GM19240 (cell line): ENCODE results near the gene MRTFB.

Source experiments
- DNase-seq: peaks from one replicate; pipeline ENCODE4 v3.0.0; 2011; ENCODE audit warnings: low spot score; ENCODE audit not compliant: insufficient read length

The MRTFB gene

DNA sequence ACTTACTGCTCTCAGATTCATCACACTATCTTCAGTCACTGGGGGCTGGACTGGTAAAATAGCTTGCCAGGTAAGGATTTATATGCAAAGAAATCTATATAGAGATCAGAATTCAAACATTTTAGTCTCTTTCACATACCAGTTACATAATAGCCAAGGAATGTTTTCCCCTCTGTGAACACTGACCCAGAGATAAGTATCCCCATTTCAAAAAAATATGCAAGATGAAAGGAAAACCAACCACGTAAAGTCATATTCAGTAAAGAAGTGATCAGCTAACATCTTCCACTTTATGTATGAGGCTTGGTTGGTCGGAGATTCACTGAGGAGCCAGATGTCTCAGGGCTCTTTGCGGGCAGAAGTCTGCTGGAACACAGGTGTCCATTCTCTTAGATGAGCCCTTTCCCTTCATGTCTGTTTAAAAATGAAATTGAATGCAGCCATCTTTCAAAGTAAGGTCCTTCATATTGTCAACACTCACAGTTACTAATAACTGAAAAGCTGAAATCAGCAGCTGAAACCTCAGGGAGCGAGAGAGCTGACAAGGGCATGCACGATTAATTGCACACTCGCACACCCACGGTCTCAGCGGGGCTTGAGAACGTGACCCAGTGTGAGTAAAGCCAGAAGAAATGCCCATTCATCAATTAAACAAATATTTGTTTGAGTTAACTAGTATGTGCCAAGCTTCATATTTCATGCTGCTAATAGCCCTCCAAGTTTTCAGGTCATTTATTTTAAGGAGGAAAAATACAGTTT, 161.2 kb downstream of the MRTFB start:
- DNase-seq: no peak

DNA sequence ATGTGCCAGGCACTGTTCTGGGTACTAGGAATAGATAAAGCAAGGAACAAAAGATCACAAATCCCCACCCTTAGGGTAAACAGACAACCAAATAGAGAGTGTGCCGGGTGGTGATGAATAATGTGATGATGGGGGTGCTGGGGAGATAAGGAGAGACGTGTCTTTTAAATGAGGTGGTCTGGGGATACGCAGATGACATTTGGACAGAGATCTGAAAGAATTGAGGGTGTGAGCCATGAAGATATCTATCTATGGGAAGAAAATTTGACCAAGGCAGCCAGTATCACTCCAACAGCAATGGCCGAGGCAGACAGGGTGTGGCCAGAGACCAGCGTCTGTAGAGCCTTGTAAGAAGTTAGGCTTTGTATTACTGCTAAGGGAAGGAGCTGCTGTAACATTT, 165.3 kb downstream of the MRTFB start:
- no peak for DNase-seq

- DNase-seq: no peak
Measured at GRCh38 chr16:14238756-14239155, 167.6 kb downstream of the MRTFB start.

DNA sequence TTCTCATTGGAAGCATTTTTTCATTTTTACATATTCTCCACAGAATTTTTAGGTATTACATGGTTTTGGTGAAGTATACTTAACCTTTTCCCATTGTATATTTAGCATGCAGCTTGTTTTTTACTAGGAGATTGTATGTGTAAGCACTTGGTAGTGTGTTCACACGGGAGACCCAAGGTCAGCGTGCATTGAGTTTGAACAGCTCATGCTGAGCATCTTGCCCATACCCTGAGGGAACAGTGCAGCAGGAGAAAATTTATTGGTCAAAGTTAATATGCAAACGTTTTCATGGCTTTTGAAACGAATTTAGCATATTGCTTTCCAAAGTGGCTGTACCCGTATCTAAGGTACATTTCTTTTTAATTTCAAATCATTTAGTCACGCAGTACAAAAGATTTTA, 168.7 kb downstream of the MRTFB start:
- DNase-seq: no peak

DNA sequence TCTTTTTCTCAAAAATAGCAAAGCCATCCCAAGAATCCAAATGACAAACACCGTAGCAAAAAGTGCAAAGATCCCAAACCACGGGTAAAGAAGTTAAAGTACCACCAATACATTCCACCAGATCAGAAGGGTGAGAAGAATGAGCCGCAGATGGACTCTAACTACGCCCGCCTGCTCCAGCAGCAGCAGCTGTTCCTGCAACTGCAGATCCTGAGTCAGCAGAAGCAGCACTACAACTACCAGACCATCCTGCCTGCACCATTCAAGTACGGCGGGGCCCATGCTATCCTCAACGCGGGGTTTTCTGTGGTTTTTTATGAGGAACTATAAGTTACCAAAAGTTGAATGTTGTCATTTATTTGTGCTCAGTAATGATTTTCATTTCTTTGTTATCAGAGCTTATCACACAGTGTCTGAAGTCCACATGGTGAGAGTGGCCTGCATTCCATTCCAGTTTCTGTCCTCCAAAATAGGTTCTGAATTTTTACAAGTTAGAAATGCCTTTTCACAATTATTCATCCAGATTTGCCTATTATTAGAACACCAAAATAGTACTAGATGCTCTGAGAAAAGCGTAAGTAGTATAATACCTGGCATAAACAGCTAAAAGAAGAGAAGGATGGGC, 169.2 kb downstream of the MRTFB start:
- DNase-seq: no peak

DNA sequence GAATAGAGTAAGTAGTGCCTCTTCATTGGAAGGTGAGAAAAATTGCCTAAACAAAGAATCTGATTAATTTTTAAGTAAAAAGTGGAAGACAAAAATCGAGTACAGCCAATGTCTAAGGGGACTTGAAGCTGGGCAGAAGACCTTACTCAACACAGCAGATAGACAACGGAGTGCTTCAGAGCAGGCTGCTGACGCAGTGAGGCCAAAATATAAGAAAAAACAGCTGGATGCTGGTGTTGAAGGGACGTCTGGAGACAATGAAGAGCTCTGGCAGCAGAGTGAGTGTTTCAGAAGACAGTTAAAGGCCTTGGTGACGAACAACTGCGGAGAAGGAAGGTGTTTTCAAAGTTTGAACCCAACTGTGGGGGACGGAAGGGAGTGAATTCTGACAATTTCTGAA, 169.8 kb downstream of the MRTFB start:
- no peak for DNase-seq

GRCh38 chr16:14241631-14242030, 170.5 kb downstream of the MRTFB start:
- DNase-seq: no peak

GRCh38 chr16:14242769-14243168, 171.7 kb downstream of the MRTFB start:
- DNase-seq: no peak

GRCh38 chr16:14244196-14245010, 173.3 kb downstream of the MRTFB start:
- DNase-seq: no peak

DNA sequence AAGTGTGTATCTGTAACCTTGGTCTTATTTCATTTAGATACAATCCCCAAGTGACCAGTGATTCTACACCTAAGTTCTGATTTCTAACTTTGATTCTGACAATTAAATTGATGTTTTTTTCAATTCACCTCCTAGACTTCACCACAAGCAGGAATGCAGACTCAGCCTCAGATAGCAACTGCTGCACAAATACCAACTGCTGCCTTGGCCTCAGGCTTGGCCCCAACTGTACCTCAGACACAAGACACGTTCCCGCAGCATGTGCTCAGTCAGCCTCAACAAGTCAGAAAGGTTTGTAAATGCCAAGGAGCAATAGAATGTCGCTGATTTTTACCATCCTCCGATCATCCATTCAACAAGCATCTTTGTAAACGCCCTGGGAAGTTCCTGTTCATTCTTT, 177.7 kb downstream of the MRTFB start:
- DNase-seq: no peak

GRCh38 chr16:14249291-14250032, 178.3 kb downstream of the MRTFB start:
- DNase-seq: peak; percentile 10

DNA sequence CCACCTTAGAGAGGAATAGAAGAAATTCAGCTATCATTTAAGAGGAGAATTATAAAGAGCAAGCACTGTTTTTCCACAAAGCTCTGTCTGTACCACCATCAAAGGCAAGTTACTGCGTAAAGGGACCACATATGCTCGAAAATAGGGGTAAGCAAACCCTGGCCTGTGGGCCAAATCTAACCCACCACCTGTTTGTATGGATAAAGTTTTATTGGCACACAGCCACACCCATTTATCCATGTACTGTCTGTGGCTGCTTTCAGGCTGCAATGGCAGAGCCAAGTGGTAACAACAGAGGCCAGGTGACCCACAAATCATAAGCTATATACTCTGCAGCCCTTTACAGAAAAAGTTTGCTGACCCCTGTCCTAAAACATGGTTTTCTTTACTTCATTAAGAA, 180.3 kb downstream of the MRTFB start:
- DNase-seq: no peak

DNA sequence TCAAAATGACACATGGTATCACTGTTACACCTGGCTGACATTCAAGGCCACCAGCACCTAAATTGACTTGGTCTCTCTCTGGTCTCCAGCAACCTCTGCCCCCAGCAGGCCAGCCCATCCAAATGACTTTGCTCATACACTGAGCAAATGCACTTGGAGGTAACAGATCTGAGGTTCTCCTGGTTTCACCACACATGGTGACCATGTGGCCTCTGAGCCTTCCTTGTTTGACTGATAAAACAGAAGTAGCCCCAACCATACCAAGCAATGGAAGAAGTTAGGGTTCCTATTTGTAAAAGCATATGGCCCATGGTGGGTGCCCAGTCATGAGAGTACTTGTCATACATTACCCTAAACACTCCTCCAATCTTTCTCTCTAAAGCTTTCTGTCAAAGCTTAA, 181.7 kb downstream of the MRTFB start:
- no peak for DNase-seq

- no peak for DNase-seq
Measured at GRCh38 chr16:14263011-14263410, 191.9 kb downstream of the MRTFB start.

- DNase-seq: no peak
Measured at GRCh38 chr16:14263769-14264168, 192.7 kb downstream of the MRTFB start.

DNA sequence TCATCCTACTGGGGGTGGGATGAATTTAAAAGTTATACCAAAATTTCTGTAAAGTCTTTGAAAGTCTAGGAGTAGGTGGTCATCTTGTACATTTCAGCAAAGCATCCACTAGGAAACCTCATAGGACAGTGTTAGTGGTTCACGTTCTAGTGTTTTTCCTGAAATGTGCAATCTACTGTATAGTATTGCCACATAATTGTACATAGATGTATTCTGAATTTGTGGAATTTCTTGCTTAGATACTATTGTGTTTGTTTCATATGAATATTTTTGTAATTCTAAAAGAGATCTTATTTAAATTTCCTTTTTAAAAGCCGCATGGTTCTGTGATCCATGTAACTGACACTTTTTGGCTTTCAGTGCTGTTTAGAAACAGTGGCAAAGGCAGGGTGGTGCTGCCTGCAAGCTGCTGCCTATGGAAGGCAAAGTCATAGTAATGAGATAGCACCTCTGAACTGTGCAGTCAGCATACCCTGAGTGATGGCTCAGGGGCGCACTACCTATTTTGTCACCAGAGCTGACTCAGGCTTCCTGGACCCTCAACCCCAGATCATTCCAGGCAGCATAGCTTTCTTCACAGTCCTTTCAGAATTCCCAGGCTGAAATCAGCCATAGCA, 193.3 kb downstream of the MRTFB start:
- no peak for DNase-seq

DNA sequence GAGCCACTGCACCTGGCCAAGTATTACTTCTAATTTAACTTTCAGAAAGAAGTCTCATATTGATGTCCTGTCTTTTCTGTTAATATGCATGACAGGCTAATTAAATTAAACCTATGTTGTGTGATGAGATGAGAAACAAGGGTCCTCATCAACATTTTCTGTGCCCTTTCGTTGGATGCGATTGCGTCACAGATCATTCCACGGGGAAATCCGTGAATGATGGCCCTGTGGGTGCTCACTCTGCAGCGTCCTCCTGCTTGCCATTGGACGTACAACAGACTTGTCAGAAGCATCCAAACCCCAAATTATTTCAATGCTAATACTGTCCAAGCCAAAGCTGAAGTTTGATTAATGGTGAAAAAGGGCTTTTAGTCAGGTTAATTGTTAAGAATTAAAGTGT, 197.0 kb downstream of the MRTFB start:
- DNase-seq: no peak

DNA sequence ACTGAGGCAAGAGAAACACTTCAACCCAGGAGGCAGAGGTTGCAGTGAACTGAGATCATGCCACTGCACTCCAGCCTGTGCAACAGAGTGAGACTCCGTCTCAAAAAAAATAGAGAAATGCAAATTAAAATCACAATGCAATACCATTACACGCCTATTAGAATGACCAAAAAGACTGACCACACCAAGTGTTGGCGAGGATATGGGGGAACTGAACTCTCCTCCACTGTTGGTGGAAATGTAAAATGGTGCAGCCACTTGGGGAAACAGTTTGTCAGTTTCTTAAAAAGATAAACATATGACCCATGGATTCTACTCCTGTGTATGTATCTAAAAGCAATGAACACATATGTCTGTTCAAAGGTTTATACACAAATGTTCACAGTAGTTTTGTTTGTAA, 204.8 kb downstream of the MRTFB start:
- no peak for DNase-seq

DNA sequence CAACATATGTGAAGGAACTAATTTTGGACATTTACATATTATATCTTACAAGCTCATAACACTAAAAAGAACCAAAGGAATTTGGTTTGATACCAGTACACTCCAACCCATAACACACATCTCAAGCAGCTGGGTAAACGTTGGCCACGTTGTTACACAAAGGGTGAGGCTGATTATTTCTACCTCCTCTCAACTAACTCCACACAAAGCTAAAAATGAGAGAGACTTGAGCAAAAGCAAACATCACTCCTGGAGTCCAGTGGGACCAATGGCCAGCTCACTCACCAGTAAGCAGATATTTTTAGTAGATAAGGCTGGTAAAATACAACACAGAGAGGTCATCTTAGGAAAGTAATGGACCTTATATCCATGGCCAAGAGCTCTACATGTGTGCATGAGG, 207.6 kb downstream of the MRTFB start:
- no peak for DNase-seq

GRCh38 chr16:14280541-14280940, 209.4 kb downstream of the MRTFB start:
- no peak for DNase-seq

- DNase-seq: no peak
Measured at GRCh38 chr16:14283786-14284185, 212.7 kb downstream of the MRTFB start.
